ENCODE results near the gene PLEKHN1.
"Not testable (repeated sequence)": the region's sequence is repeated elsewhere in the genome, so short reads cannot be mapped to it uniquely, and the experiment has no call there.

Gene PLEKHN1

GRCh38 chr1:1018321-1018685 is 52.0 kb downstream of the PLEKHN1 start:
- not testable (repeated sequence) for H4K20me1 ChIP-seq (ENCODE audit: insufficient read depth, low read length); H3K36me3 ChIP-seq (replicated peaks; ENCODE audit: insufficient read depth, low read length); H3K79me2 ChIP-seq (ENCODE audit: low read length); H3F3A ChIP-seq (ENCODE audit: insufficient read depth, low read length); H3K9ac ChIP-seq (ENCODE audit: low read length); H3K27ac ChIP-seq (ENCODE audit: low read length); H3K4me2 ChIP-seq (ENCODE audit: low read depth, low read length); DNase-seq; H3K9me2 ChIP-seq (replicated peaks; ENCODE audit: insufficient read depth, low read length); H3K9me3 ChIP-seq (replicated peaks; ENCODE audit: insufficient read depth, low read length); H3K4me3 ChIP-seq (ENCODE audit: low read length); H3K4me1 ChIP-seq (ENCODE audit: low read length); H2AFZ ChIP-seq (ENCODE audit: low read length)
- H3K27me3 ChIP-seq (replicated peaks; ENCODE audit: insufficient read depth, low read length): peaks cover 31% of the 10 kb centered on the region

DNA sequence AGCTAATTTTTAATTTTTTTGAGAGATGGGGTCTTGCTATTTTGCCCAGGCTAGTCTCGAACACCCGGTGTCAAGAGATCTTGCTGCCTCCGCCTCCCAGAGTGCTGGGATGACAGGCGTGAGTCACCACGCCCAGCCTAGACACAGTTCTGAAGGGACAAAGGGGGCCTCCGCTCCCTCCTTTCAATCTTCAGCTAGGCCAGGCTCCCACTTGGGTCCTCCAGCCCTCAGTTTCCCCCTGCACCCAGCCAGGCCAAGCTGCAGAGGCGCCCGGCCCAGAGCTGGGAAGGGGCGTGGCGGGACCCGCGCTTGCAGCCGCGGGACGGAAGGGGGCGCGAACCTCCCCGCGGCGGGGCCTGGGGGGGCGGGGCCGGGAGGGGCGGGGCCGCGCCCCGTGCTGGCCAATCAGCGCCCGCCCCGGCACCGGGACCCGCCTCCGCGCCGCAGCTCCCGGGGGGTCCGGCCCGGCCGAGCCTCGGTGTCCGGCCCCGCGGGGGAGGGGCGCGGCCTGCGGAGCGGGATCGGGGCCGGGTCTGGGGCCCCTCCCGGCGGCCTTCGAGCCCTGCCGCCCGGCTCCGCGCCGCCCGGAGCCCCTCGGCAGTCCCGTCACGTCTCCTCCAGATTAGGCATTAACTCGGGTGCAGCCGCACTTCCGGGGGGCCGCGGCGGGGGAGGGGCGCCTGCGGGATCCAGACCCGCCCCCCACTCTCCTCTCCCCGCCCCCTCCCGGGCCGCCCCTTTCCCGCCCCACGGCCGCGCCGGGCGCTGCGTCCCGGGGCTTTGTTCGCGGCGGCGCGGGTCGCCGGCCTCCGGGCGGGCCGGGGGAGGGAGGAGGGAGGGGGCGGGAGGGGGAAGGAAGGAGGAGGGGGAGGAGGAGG is 53.1 kb downstream of the PLEKHN1 start:
- no peak overlapping the region for H3K9ac ChIP-seq (ENCODE audit: low read length)
- DNase-seq: peak; percentile 85
- H3K4me1 ChIP-seq (ENCODE audit: low read length): no peaks in the 10 kb centered on the region
- no peak overlapping the region for H3K27ac ChIP-seq (ENCODE audit: low read length)
- H3K79me2 ChIP-seq (ENCODE audit: low read length): no peaks in the 10 kb centered on the region
- TF ChIP-seq EZH2 (optimal IDR thresholded peaks at IDR 0.05; ENCODE audit: low read depth, low read length) (no peak), CTCF (IDR thresholded peaks at IDR 0.05; ENCODE audit: low read length) (peak; percentile 34), EZH2phosphoT487 (IDR thresholded peaks at IDR 0.05; ENCODE audit: low read length) (no peak)
- peaks cover 42% of the 10 kb centered on the region for H3K27me3 ChIP-seq (replicated peaks; ENCODE audit: insufficient read depth, low read length)
- H3K9me3 ChIP-seq (replicated peaks; ENCODE audit: insufficient read depth, low read length): no peaks in the 10 kb centered on the region
- peak overlapping the region; percentile 64; the same call in 1 of the 2 replicates for H3K4me2 ChIP-seq (ENCODE audit: low read depth, low read length)
- H3K36me3 ChIP-seq (replicated peaks; ENCODE audit: insufficient read depth, low read length): no peaks in the 10 kb centered on the region
- H4K20me1 ChIP-seq (ENCODE audit: insufficient read depth, low read length): no peaks in the 10 kb centered on the region
- H3K4me3 ChIP-seq (ENCODE audit: low read length): peak overlapping the region; percentile 36
- H3K9me2 ChIP-seq (replicated peaks; ENCODE audit: insufficient read depth, low read length): no peaks in the 10 kb centered on the region
- no peaks in the 10 kb centered on the region for H3F3A ChIP-seq (ENCODE audit: insufficient read depth, low read length)
- no peak overlapping the region for H2AFZ ChIP-seq (ENCODE audit: low read length)

- Histone ChIP-seq H3K4me3 (ENCODE audit: low read length) (peak within 1 kb of the TSS; percentile 36), H2AFZ (ENCODE audit: low read length) (no peak within 1 kb of the TSS)
Observed at GRCh38 chr1:1020000-1020404, 53.7 kb downstream of the PLEKHN1 start, which contains the start of gene AGRN. AGRN (plus strand) TSS chr1:1020120; CDS start chr1:1020173, 53 bp downstream.

More at GRCh38 chr1:1020000-1020404, 53.7 kb downstream of the PLEKHN1 start, which contains the start of gene AGRN:
- Histone ChIP-seq H3F3A (ENCODE audit: insufficient read depth, low read length) (no peaks in the 10 kb centered on the region), H3K79me2 (ENCODE audit: low read length) (no peaks in the 10 kb centered on the region), H3K27me3 (replicated peaks; ENCODE audit: insufficient read depth, low read length) (peaks cover 48% of the 10 kb centered on the region), H3K4me2 (ENCODE audit: low read depth, low read length) (peak within 1 kb of the TSS; percentile 64; the same call in 1 of the 2 replicates), H3K36me3 (replicated peaks; ENCODE audit: insufficient read depth, low read length) (no peaks in the 10 kb centered on the region), H3K27ac (ENCODE audit: low read length) (no peak within 1 kb of the TSS), H3K9ac (ENCODE audit: low read length) (no peak within 1 kb of the TSS), H3K9me3 (replicated peaks; ENCODE audit: insufficient read depth, low read length) (no peaks in the 10 kb centered on the region), H4K20me1 (ENCODE audit: insufficient read depth, low read length) (no peaks in the 10 kb centered on the region), H3K9me2 (replicated peaks; ENCODE audit: insufficient read depth, low read length) (no peaks in the 10 kb centered on the region), H3K4me1 (ENCODE audit: low read length) (no peaks in the 10 kb centered on the region)
- DNase-seq: peak; percentile 19
- no peak for TF ChIP-seq EZH2phosphoT487 (IDR thresholded peaks at IDR 0.05; ENCODE audit: low read length)
- no peak for TF ChIP-seq CTCF (IDR thresholded peaks at IDR 0.05; ENCODE audit: low read length)
- no peak for TF ChIP-seq EZH2 (optimal IDR thresholded peaks at IDR 0.05; ENCODE audit: low read depth, low read length)
